ENCODE measurements around the gene ZNF423.

Gene ZNF423

GRCh38 chr16:49663081-49664065 lies 192.5 kb downstream of the ZNF423 start:
- no peak for TF ChIP-seq POLR2AphosphoS5 (IDR thresholded peaks at IDR 0.05; ENCODE audit: low read depth, low read length)
- TF ChIP-seq TAF1 (IDR thresholded peaks at IDR 0.05; ENCODE audit: borderline replicate concordance, insufficient read depth, low read length) = no peak
- TF ChIP-seq SIN3A (IDR thresholded peaks at IDR 0.05; ENCODE audit: borderline replicate concordance, insufficient read depth, low read length) = no peak
- TF ChIP-seq, protein P1, sequence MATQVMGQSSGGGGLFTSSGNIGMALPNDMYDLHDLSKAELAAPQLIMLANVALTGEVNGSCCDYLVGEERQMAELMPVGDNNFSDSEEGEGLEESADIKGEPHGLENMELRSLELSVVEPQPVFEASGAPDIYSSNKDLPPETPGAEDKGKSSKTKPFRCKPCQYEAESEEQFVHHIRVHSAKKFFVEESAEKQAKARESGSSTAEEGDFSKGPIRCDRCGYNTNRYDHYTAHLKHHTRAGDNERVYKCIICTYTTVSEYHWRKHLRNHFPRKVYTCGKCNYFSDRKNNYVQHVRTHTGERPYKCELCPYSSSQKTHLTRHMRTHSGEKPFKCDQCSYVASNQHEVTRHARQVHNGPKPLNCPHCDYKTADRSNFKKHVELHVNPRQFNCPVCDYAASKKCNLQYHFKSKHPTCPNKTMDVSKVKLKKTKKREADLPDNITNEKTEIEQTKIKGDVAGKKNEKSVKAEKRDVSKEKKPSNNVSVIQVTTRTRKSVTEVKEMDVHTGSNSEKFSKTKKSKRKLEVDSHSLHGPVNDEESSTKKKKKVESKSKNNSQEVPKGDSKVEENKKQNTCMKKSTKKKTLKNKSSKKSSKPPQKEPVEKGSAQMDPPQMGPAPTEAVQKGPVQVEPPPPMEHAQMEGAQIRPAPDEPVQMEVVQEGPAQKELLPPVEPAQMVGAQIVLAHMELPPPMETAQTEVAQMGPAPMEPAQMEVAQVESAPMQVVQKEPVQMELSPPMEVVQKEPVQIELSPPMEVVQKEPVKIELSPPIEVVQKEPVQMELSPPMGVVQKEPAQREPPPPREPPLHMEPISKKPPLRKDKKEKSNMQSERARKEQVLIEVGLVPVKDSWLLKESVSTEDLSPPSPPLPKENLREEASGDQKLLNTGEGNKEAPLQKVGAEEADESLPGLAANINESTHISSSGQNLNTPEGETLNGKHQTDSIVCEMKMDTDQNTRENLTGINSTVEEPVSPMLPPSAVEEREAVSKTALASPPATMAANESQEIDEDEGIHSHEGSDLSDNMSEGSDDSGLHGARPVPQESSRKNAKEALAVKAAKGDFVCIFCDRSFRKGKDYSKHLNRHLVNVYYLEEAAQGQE (IDR thresholded peaks at IDR 0.05; ENCODE audit: insufficient read depth in 1 of 2, low read depth in 2 of 2, low read length in 2 of 2) = no peak
- no peak for TF ChIP-seq FOXP2 (optimal IDR thresholded peaks at IDR 0.05; ENCODE audit: borderline replicate concordance, extremely low read depth, extremely low read length, insufficient read depth)

- TF ChIP-seq SIN3A (IDR thresholded peaks at IDR 0.05; ENCODE audit: borderline replicate concordance, insufficient read depth, low read length) (no peak), POLR2AphosphoS5 (IDR thresholded peaks at IDR 0.05; ENCODE audit: low read depth, low read length) (no peak), TAF1 (IDR thresholded peaks at IDR 0.05; ENCODE audit: borderline replicate concordance, insufficient read depth, low read length) (no peak)
Observed at GRCh38 chr16:49662569-49662968, 193.3 kb downstream of the ZNF423 start.

- TF ChIP-seq TAF1 (IDR thresholded peaks at IDR 0.05; ENCODE audit: borderline replicate concordance, insufficient read depth, low read length) = no peak
- no peak for TF ChIP-seq FOXP2 (optimal IDR thresholded peaks at IDR 0.05; ENCODE audit: borderline replicate concordance, extremely low read depth, extremely low read length, insufficient read depth)
- no peak for TF ChIP-seq POLR2AphosphoS5 (IDR thresholded peaks at IDR 0.05; ENCODE audit: low read depth, low read length)
- TF ChIP-seq SIN3A (IDR thresholded peaks at IDR 0.05; ENCODE audit: borderline replicate concordance, insufficient read depth, low read length) = no peak
- TF ChIP-seq, protein P1 (IDR thresholded peaks at IDR 0.05; ENCODE audit: insufficient read depth in 1 of 2, low read depth in 2 of 2, low read length in 2 of 2) = no peak
Observed at GRCh38 chr16:49661465-49662187, 194.3 kb downstream of the ZNF423 start.

- no peak for TF ChIP-seq SIN3A (IDR thresholded peaks at IDR 0.05; ENCODE audit: borderline replicate concordance, insufficient read depth, low read length)
- no peak for TF ChIP-seq FOXP2 (optimal IDR thresholded peaks at IDR 0.05; ENCODE audit: borderline replicate concordance, extremely low read depth, extremely low read length, insufficient read depth)
- no peak for TF ChIP-seq POLR2AphosphoS5 (IDR thresholded peaks at IDR 0.05; ENCODE audit: low read depth, low read length)
- TF ChIP-seq TAF1 (IDR thresholded peaks at IDR 0.05; ENCODE audit: borderline replicate concordance, insufficient read depth, low read length) = no peak
- TF ChIP-seq, protein P1 (IDR thresholded peaks at IDR 0.05; ENCODE audit: insufficient read depth in 1 of 2, low read depth in 2 of 2, low read length in 2 of 2) = no peak
Observed at GRCh38 chr16:49660626-49661025, 195.3 kb downstream of the ZNF423 start.

DNA sequence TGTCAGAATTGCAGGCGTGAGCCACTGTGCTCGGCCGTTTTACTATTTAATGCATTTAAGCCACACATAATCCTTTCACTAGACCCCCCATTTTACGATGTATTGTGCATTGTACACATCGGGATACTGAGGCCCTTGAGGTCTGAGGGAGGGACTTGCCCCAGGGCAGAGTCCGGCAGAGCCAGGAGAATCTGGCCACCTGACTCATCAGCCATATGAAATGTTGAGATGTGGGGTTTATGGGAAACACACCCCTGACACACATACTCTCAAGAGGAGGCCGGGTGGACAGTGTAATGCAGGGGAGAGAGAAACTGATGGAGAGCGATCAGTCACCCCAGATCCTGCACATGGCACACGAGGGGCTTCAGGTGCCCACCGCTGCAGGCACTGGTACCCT lies 196.6 kb downstream of the ZNF423 start:
- TF ChIP-seq POLR2AphosphoS5 (IDR thresholded peaks at IDR 0.05; ENCODE audit: low read depth, low read length) (no peak), TAF1 (IDR thresholded peaks at IDR 0.05; ENCODE audit: borderline replicate concordance, insufficient read depth, low read length) (no peak), FOXP2 (optimal IDR thresholded peaks at IDR 0.05; ENCODE audit: borderline replicate concordance, extremely low read depth, extremely low read length, insufficient read depth) (no peak), SIN3A (IDR thresholded peaks at IDR 0.05; ENCODE audit: borderline replicate concordance, insufficient read depth, low read length) (no peak)
- TF ChIP-seq, protein P1 (IDR thresholded peaks at IDR 0.05; ENCODE audit: insufficient read depth in 1 of 2, low read depth in 2 of 2, low read length in 2 of 2) = no peak

Measured in PFSK-1 (cell line).